SK-N-SH (cell line): ENCODE data around the gene VLDLR. TPM values are rescaled to one million over a fixed set of nuclear protein-coding genes. Genes with fewer than 3 reads are reported as not detected.

Experiments used
- CTCF ChIA-PET: fragments of 300-600, 350-600 bp; formaldehyde crosslinking; extraction: SDS; loops from one replicate; lab custom pipeline; 2021; lab: Yijun Ruan, JAX
- POLR2A ChIA-PET: fragments of 350-600 bp; sonication (Branson Sonifier 250); formaldehyde crosslinking; extraction: SDS; loops from one replicate; lab custom pipeline; 2020; ENCODE audit warnings: antibody characterized with exemption, inconsistent platforms; lab: Yijun Ruan, JAX
- DNase-seq: peaks from one replicate; pipeline ENCODE4 v3.0.0; 2012
- H2AFZ ChIP-seq: fragments of 200-600 bp; sonication (generic); 2 replicates; pipeline ENCODE4 v1.8.1; 2016; ENCODE audit warnings: antibody characterized with exemption, mild to moderate bottlenecking, low read depth
- H3F3A ChIP-seq: fragments of 200-600 bp; sonication (generic); replicated peaks from 2 replicates; pipeline ENCODE3; 2016; ENCODE audit warnings: antibody characterized with exemption, mild to moderate bottlenecking; ENCODE audit not compliant: insufficient read depth
- H3K27ac ChIP-seq, 2 experiments: fragments of 200-500 bp in 1 of 2; fragments of 200-600 bp in 1 of 2; sonication (Bioruptor generic) in 1 of 2; sonication (generic), shearing (Covaris generic) in 1 of 2; 2 replicates each; pipeline versions ENCODE4 v1.5.1 to v1.6.1; 2014 to 2016; ENCODE audit warnings: low read depth in 2 of 2, inconsistent platforms in 1 of 2, low read length in 1 of 2, mild to moderate bottlenecking in 1 of 2, mixed read lengths in 1 of 2
- H3K27me3 ChIP-seq: fragments of 200-600 bp; sonication (generic), shearing (Covaris generic); 2 replicates; pipeline ENCODE4 v1.6.1; 2016; ENCODE audit warnings: mixed run types; ENCODE audit not compliant: insufficient read depth
- H3K36me3 ChIP-seq, 2 experiments: fragments of 200-500 bp in 1 of 2; fragments of 200-600 bp in 1 of 2; sonication (Bioruptor generic) in 1 of 2; sonication (generic) in 1 of 2; replicated peaks in 1 of 2; 2 replicates each; pipeline versions ENCODE3 to v1.5.1; 2014 to 2016; ENCODE audit warnings: low read length in 1 of 2, mild to moderate bottlenecking in 1 of 2; ENCODE audit not compliant: insufficient read depth in 2 of 2, control insufficient read depth in 1 of 2
- H3K4me1 ChIP-seq, 2 experiments: fragments of 200-500 bp in 1 of 2; fragments of 200-600 bp in 1 of 2; sonication (Bioruptor generic) in 1 of 2; sonication (generic), shearing (Covaris generic) in 1 of 2; 2 replicates each; pipeline versions ENCODE4 v1.5.1 to v1.6.1; 2014 to 2016; ENCODE audit warnings: low read depth in 1 of 2, low read length in 1 of 2, mixed run types in 1 of 2; ENCODE audit not compliant: insufficient read depth in 2 of 2, control insufficient read depth in 1 of 2
- H3K4me2 ChIP-seq: fragments of 200-600 bp; sonication (generic), shearing (Covaris generic); 2 replicates; pipeline ENCODE4 v1.6.1; 2017; ENCODE audit warnings: mixed run types
- H3K4me3 ChIP-seq, 2 experiments: fragments of 200-500 bp in 1 of 2; fragments of 200-600 bp in 1 of 2; sonication (Bioruptor generic) in 1 of 2; sonication (generic), shearing (Covaris generic) in 1 of 2; 2 replicates each; pipeline versions ENCODE4 v1.5.1 to v1.8.1; 2014 to 2016; ENCODE audit warnings: low read depth in 2 of 2, inconsistent platforms in 1 of 2, low read length in 1 of 2, mild to moderate bottlenecking in 1 of 2, mixed read lengths in 1 of 2, moderate library complexity in 1 of 2
- H3K79me2 ChIP-seq: fragments of 200-600 bp; sonication (generic); 2 replicates; pipeline ENCODE4 v1.8.1; 2017; ENCODE audit warnings: mild to moderate bottlenecking; ENCODE audit not compliant: insufficient read depth
- H3K9ac ChIP-seq: fragments of 200-600 bp; sonication (generic); 2 replicates; pipeline ENCODE4 v1.6.1; 2017; ENCODE audit warnings: mixed run types
- H3K9me2 ChIP-seq: fragments of 200-600 bp; sonication (generic); 2 replicates; pipeline ENCODE4 v1.6.1; 2017; ENCODE audit warnings: mixed run types
- H3K9me3 ChIP-seq: fragments of 200-600 bp; sonication (generic); 2 replicates; pipeline ENCODE4 v1.6.1; 2017; ENCODE audit warnings: mixed run types, mild to moderate bottlenecking, moderate library complexity
- H4K20me1 ChIP-seq: fragments of 200-600 bp; sonication (generic); 2 replicates; pipeline ENCODE4 v1.6.1; 2017; ENCODE audit warnings: mild to moderate bottlenecking, mixed run types; ENCODE audit not compliant: insufficient read depth
- CHD2 ChIP-seq: fragments of 150-350 bp; IDR thresholded peaks from 2 replicates; pipeline ENCODE4 v1.6.1; 2018; ENCODE audit warnings: low read length; ENCODE audit not compliant: partially characterized antibody
- CTCF ChIP-seq: fragments of 200-600 bp; sonication (generic); IDR thresholded peaks from 2 replicates; pipeline ENCODE4 v1.6.1; 2017; ENCODE audit warnings: antibody characterized with exemption, mild to moderate bottlenecking, moderate library complexity
- ELF1 ChIP-seq: IDR thresholded peaks from 2 replicates; pipeline ENCODE4 v1.4.0; 2012
- EP300 ChIP-seq, 2 experiments: IDR thresholded peaks; 2 replicates each; pipeline versions ENCODE4 v1.4.0 to v1.6.1; 2012; ENCODE audit warnings: borderline replicate concordance in 1 of 2, low read depth in 1 of 2, low read length in 1 of 2
- EZH2phosphoT487 ChIP-seq: fragments of 200-600 bp; sonication (generic); IDR thresholded peaks from 2 replicates; pipeline ENCODE4 v1.6.1; 2017; ENCODE audit warnings: low read depth, mixed run types, mild to moderate bottlenecking, antibody characterized with exemption, moderate library complexity, borderline replicate concordance
- FOXM1 ChIP-seq: IDR thresholded peaks from 2 replicates; pipeline ENCODE4 v1.4.0; 2012; ENCODE audit warnings: low read depth, mild to moderate bottlenecking
- GATA2 ChIP-seq: sonication (generic); formaldehyde crosslinking; IDR thresholded peaks from 2 replicates; pipeline ENCODE4 v1.5.0; 2020; ENCODE audit warnings: mild to moderate bottlenecking, missing genetic modification reagents
- JUND ChIP-seq: IDR thresholded peaks from 2 replicates; pipeline ENCODE4 v1.4.0; 2012
- RCOR1 ChIP-seq: fragments of 150-350 bp; IDR thresholded peaks from 2 replicates; pipeline ENCODE4 v1.6.1; 2017; ENCODE audit warnings: antibody characterized with exemption, low read length
- RFX5 ChIP-seq: IDR thresholded peaks from 2 replicates; pipeline ENCODE4 v1.6.1; 2012; ENCODE audit warnings: mild to moderate bottlenecking, improper control_type of control experiment, low read length
- SMC3 ChIP-seq: IDR thresholded peaks from 2 replicates; pipeline ENCODE4 v1.6.1; 2012; ENCODE audit warnings: low read depth, low read length, improper control_type of control experiment
- TAF1 ChIP-seq: IDR thresholded peaks from 2 replicates; pipeline ENCODE4 v1.6.1; 2012; ENCODE audit warnings: low read depth, mild to moderate bottlenecking, low read length, moderate library complexity, borderline replicate concordance
- TCF12 ChIP-seq: IDR thresholded peaks from 2 replicates; pipeline ENCODE4 v1.4.0; 2012
- TEAD4 ChIP-seq: IDR thresholded peaks from 2 replicates; pipeline ENCODE4 v1.4.0; 2012; ENCODE audit warnings: mild to moderate bottlenecking, borderline replicate concordance; ENCODE audit not compliant: insufficient read depth
- USF1 ChIP-seq: IDR thresholded peaks from 2 replicates; pipeline ENCODE4 v1.4.0; 2012; ENCODE audit warnings: low read depth, borderline replicate concordance
- ZBTB33 ChIP-seq: IDR thresholded peaks from 2 replicates; pipeline ENCODE4 v1.4.0; 2012; ENCODE audit warnings: low read depth, borderline replicate concordance
- WGBS: methylation state at CpG from one replicate; pipeline ENCODE4 v1.1.6; 2017; ENCODE audit warnings: low lambda C conversion rate; 5-methylcytosine and 5-hydroxymethylcytosine counted together
- polyA plus RNA-seq, 3 experiments: library from polyadenylated mRNA; depleted of rRNA; stranded (reverse); fragments of >200 nt; gene quantifications; 2 replicates each; pipeline ENCODE4 v1.2.3, GENCODE V29; 2012

The VLDLR gene
- polyA plus RNA-seq, 1 of the 3 experiments (the other 2 are of a cell fraction), result 9.2 TPM

GRCh38 chr9:2686911-2687310 is 65.3 kb downstream of the VLDLR start:
- no peaks in the 10 kb centered on the region for H3K9me3 ChIP-seq
- peaks cover 0 to 13% of the 10 kb centered on the region in 2 experiments; a peak in 1 of 4 replicates for H3K4me1 ChIP-seq
- no peak overlapping the region for H3K27ac ChIP-seq
- peaks cover 10% of the 10 kb centered on the region for H3F3A ChIP-seq
- no peaks in the 10 kb centered on the region for H3K27me3 ChIP-seq
- DNase-seq, result no peak
- CTCF ChIA-PET, result interaction anchor here (1.0 kb wide), 1 partner anchor 36 kb away, joined by 3 read pairs; no protein-coding TSS in a partner anchor
- H3K4me3 ChIP-seq, result no peak overlapping the region
- POLR2A ChIA-PET, result no interaction called here
- H3K9ac ChIP-seq, result no peak overlapping the region
- no peaks in the 10 kb centered on the region for H3K36me3 ChIP-seq
- 80% methylated on average over 4 of the region's 4 CpGs for WGBS
- no peaks in the 10 kb centered on the region for H4K20me1 ChIP-seq
- no peaks in the 10 kb centered on the region for H3K9me2 ChIP-seq
- no peak overlapping the region for H3K4me2 ChIP-seq
- no peak overlapping the region for H2AFZ ChIP-seq
- TF ChIP-seq ZBTB33 (no peak), USF1 (no peak), EP300 (IDR thresholded peaks at IDR 0.05; ENCODE audit: borderline replicate concordance in 1 of 2, low read depth in 1 of 2, low read length in 1 of 2) (no peak), CTCF (no peak), ELF1 (no peak), RCOR1 (no peak), EZH2phosphoT487 (no peak), FOXM1 (no peak), CHD2 (no peak), TAF1 (no peak), RFX5 (no peak), TCF12 (no peak), TEAD4 (no peak), SMC3 (no peak), GATA2 (CRISPR knock-in tag) (no peak), JUND (no peak)
- no peaks in the 10 kb centered on the region for H3K79me2 ChIP-seq
